Activated T-cell treated with anti-CD3 and anti-CD28 coated beads for 48 hours (primary cell): ENCODE measurements around the gene CD53.
"Not testable (repeated sequence)": the region's sequence is repeated elsewhere in the genome, so short reads cannot be mapped to it uniquely, and the experiment has no call there.

ENCODE experiments used
- DNase-seq: peaks from one replicate; pipeline ENCODE4 v3.0.0-alpha.2; 2020; ENCODE audit warnings: low read depth

Gene CD53

GRCh38 chr1:110916274-110916668 is 43.3 kb downstream of the CD53 start:
- DNase-seq: no peak

GRCh38 chr1:110916669-110917306 is 43.8 kb downstream of the CD53 start:
- DNase-seq: peak; percentile 21

GRCh38 chr1:110918016-110918415 is 45.1 kb downstream of the CD53 start:
- DNase-seq: no peak

- no peak for DNase-seq
Observed at GRCh38 chr1:110921953-110922352, 49.0 kb downstream of the CD53 start.

- DNase-seq: no peak
Observed at GRCh38 chr1:110927484-110928075, 54.6 kb downstream of the CD53 start.

GRCh38 chr1:110928191-110928590 is 55.2 kb downstream of the CD53 start:
- DNase-seq: no peak

GRCh38 chr1:110928904-110929303 is 56.0 kb downstream of the CD53 start:
- no peak for DNase-seq

- not testable (repeated sequence) for DNase-seq
Observed at GRCh38 chr1:110931097-110931496, 58.1 kb downstream of the CD53 start.

GRCh38 chr1:110936567-110936966 is 63.6 kb downstream of the CD53 start:
- DNase-seq: no peak

- DNase-seq: no peak
Observed at GRCh38 chr1:110944806-110945205, 71.9 kb downstream of the CD53 start.

GRCh38 chr1:110945626-110946025 is 72.7 kb downstream of the CD53 start:
- no peak for DNase-seq

GRCh38 chr1:110948038-110948810 is 75.3 kb downstream of the CD53 start:
- no peak for DNase-seq
